Raji (cell line): ENCODE measurements around the gene SLC35E1.
A peak's percentile ranks its signal among the peaks of the same experiment; 100 is the strongest.

Experiments
- POLR2A ChIP-seq: IDR thresholded peaks from 2 replicates; pipeline ENCODE4 v1.6.1; 2011; ENCODE audit warnings: low read depth, low read length, control low read depth; ENCODE audit not compliant: insufficient read depth

SLC35E1 gene

GRCh38 chr19:16544473-16545231 is 27.6 kb downstream of the SLC35E1 start:
- no peak for TF ChIP-seq POLR2A

- 0 out of 2 replicates have a peak, but pooled peaks have one; percentile 26 for TF ChIP-seq POLR2A
These were observed 28.5 kb downstream of the SLC35E1 start for GRCh38 chr19:16543734-16544133.

- TF ChIP-seq POLR2A, result no peak
These were observed 29.2 kb downstream of the SLC35E1 start for GRCh38 chr19:16542910-16543472.

- TF ChIP-seq POLR2A, result peak; percentile 88
These were observed 29.9 kb downstream of the SLC35E1 start, which contains the start of gene CHERP for GRCh38 chr19:16542045-16542909. Gene CHERP (minus strand): TSS chr19:16542437. CDS start chr19:16542378, 59 bp downstream.

GRCh38 chr19:16541526-16542044 is 30.6 kb downstream of the SLC35E1 start:
- TF ChIP-seq POLR2A, result no peak

DNA sequence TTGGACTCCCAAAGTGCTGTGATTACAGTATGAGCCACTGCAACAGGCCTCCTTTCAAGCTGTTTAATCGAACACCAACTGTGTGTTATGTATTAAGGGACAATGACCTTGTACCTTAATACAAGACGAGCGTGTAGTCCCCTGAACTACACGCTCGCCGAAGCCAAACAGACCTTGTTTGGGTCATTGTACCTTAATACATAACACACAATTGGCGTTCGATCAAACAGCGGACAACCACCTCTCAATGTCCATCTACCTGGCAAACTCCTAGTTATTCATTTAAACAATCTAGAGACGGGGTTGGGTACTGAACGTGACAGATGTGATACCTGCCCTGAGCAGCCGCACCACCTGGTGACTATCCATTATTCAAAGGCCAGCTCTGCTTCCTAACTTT is 31.3 kb downstream of the SLC35E1 start:
- no peak for TF ChIP-seq POLR2A

DNA sequence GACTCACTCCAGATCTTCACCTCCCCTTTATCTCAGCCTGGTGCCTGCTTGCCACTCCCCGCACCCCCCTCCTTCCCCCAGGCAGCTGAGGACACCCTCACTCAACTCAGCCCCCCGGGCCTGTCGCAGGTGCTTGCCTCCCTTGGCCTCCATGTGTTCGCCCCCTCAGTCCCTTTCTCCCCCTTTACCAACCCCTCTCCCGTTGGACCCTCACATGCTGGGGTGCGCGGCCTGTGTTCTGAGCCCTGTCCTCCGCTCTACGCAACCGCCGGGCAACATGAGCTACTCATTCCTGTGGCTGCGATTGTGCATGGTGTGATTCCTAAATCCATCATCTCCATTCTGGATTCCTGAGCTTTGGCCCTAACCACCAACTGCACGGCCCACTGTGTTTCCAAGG is 35.1 kb downstream of the SLC35E1 start:
- TF ChIP-seq POLR2A, result no peak

GRCh38 chr19:16536130-16536529 is 36.1 kb downstream of the SLC35E1 start:
- TF ChIP-seq POLR2A, result no peak

DNA sequence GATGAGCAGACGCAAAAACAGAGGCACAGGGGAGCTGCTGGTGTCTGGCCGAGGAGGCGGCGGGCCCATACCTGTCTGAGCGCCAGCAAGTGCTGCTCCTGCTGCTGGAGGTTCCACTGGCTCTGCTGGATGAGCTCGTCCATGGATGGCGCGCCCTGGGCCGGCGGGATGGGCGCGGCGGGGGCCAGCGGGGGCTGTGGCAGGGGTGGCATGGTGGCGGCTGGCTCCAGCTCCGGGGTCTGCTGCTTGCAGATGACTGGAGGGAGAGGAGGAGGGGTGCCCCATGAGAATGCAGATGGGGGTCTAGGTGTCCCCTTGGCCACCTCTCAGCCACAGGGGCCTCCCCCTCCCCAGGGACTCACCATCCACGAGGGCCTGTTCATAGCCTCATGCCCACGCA is 36.8 kb downstream of the SLC35E1 start:
- no peak for TF ChIP-seq POLR2A

DNA sequence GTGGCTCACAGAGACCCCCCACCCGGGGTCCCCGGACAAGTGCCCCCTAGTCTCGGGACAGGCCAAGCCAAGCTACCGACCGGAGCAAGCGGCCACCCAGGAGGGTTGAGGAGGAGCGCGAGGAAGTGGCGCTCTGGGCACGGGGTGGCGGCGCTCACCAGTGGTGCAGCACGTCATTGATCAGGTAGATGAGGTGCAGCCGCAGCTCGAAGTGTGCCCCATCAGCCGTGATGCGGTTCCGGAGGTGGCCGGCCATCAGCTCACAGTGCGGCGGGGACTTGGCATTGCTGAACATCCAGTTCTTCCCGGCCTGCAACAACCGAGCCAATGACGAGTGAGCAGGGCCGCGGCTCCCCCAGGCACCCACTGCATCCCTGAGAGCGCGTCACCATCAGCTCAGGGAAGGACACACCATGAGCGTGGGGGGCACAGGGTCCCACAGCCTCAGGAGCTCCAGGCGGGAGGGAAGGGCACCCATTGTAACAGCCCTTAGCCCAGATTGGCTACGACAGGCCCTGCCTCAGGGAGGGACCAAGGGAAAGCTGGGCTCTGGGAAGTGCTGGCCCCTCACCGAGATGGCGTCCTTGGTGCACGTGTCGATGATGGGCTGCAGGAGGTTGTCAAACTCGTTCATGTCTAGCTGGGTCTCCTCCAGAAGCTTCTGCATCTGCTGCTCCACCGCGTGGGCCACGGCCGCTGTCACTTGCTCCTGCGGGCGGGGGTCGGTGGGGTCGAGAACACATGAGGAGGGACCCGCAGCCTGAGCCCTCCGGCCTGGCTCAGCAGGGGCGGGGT is 39.6 kb downstream of the SLC35E1 start:
- TF ChIP-seq POLR2A, result no peak

DNA sequence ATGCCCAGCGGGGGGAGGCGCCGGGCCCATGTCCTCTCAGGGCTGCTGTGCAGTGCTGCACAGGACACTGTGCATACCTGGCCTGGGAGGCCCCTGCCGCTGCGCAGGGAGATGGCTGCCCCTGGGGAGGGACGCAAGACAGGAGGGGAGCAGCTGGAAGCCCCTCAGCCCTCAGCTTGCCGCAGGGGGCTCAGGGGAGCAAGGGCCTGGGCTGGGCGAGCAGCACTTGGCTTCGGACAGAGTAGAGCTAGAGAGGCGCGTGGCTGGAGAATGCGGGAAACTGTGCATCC is 40.9 kb downstream of the SLC35E1 start:
- no peak for TF ChIP-seq POLR2A

DNA sequence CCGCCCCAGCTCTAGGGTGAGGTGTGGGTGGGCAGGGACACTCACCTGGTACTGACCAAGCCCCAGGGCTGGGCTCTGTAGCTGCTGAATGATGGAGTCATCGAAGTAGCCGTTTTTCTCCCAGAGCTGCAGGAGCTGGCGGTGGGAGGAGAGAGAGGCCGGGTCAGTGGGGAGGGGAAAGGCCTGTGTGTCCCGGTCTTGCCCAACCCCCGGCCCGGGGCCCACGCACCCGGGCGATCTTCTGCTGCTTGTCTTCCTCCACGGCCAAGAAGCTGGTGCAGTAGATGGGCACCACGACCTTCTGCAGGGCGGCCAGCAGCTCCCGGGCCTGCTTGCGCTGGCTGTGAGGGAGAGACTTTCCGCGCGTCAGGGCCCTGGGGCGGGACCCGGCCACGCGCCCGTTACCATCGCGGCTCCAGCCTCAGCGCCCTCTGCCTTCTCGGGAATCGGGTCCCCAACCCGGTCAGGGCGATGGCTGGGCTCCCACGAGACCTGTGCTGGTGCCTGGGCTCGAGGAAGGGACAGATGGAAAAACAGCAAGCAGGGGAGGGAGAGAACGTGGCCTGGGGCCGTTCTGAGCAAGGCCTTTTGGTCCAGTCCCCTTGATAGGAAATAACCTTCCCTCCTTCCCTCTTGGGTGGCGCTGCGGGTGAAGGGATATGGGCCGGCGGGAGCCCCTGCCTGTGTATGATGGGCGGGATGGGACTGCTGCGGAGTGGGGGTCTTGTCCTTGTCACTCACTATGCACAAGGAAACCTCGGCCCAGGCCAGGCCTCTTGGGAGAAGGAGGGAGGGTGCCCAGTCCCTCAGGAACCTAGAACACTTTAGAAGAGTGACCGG is 41.5 kb downstream of the SLC35E1 start:
- TF ChIP-seq POLR2A, result no peak

DNA sequence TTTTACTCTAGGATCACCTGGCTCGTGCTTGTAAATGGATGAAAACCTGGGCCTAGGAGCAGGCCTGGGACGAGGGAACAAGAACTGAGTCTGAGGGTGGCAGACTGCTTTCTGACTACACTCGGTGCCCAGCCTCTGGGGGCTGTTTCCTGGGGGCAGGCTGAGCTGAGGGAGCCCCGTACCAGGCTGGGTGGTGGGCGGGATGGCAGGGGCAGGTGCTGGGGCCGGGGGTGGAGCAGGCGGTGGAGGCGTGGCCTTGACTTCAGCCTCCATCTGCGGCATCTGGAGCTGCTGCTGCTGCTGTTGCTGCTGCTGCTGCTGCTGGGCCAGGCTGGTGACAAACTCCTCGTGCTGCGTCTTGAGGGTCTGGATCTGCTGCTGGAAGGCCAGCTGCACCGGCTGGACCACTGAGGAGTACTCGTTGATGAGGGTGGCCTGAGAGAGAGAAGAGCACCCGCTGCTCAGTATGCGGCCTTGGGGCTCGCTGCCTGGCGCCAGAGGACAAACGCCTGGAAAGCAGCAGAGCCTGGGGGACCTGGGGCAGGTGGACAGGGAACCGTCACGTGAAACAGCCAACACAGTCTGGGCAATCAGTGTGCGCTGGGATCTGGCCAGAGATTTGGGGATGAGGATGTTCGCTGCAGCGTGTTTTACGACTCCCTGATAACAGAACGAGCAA is 42.6 kb downstream of the SLC35E1 start:
- no peak for TF ChIP-seq POLR2A
